GM18858 (cell line): ENCODE measurements around the gene ERICH4.
"Not testable (repeated sequence)": the region's sequence is repeated elsewhere in the genome, so short reads cannot be mapped to it uniquely, and the experiment has no call there.

ENCODE experiments used
- ATAC-seq: cut with Tn5 transposase; IDR thresholded peaks from one replicate; pipeline ENCODE4 v1.9.1; 2021; ENCODE audit not compliant: unreplicated experiment

The ERICH4 gene

DNA sequence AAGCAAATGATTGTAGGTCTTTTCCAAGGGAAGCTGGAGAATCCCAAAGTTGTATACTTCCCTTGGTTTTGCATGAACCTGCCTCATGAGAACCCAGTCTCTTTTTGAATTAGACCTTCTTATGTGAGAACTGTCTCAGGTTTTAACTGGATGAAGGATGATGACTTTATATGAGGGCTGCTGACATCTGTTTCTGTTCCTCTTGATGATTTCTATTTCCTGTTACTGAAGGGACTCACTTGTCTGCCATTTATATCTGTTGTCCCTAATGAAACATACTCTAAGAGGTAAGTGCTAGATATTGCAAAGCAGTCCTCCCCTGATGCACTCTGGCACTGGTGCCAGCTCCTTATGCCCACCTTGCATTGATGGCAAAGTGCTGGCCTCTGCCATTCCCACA is 33.6 kb downstream of the ERICH4 start:
- ATAC-seq = no peak

DNA sequence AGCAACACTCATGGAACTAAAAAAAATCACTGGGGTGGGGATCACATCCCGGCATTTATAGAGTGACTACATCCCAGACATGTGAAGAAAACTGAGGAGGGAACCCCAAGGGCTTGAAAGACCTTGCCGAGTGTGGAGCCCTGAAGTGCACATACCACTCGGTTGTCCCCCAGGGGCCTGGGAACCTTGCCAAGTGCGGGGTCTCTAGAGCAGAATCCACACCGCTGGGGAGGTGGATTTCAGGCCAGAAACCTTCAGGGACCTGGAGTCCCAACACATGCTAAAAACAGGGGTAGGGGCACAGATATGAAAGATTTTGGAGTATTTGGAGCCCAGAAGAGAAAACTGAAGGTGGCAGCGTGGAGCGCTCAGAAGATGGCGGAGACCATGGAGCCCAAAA is 35.2 kb downstream of the ERICH4 start:
- ATAC-seq = no peak

DNA sequence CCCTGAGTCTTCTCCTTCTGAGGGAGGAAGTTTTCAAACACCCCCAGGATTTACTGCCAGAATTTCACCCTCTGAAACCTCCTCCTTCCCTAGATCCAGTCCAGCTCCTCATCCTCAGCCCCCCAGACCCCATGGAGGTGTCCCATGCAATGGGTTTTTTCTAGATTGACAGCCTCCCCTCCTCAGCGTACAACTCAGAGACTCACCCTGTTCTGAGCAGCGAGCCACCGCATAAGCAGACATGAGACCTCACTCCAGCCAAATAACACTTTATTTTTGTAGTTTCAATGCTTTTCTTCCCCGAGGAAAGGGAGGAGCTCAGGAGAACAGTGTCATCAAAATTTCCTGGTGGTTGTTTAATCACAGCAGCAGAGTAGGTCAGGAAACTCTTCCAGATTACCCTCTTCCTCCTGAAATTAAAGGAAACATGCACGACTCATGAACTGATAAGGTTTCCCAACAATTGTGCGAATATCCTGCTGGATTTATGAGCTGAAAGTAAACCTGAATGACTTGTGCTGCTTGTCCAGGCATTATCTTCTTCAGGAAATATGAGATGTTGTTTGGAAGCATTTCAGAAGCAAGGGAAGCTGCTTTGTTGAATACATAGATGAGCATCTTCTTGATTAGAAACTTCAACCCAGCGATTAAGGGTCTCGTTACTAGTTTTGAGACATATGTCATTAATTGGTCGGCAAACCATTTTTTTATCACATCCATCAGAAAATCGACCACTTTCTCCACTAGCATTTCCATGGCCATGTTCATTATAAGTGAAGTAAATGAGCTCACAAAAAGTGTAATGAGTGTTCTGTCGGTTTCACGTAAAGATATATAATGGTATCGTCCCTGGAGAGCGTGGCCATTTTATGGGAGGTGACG is 36.2 kb downstream of the ERICH4 start:
- no peak for ATAC-seq

DNA sequence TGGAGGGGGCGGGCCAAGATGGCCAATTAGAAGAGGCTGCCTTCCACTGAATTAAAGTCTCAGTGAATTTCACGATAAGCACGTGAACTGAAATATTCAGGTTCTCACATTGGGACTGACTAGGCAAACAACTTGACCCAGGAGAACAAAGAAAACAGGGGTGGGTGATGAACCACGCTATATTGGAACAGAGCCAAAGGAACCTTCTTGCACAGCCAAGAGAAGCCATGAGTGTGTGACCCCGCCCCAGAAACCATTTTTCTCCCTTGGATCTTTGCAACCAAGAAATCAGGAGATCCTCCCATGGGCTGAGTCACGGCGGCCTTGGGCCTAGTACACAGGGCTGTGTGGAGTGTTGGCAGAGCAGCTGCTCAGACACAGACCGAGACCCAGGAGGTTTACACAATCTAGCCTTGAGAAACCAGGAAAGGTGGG is 36.8 kb downstream of the ERICH4 start:
- no peak for ATAC-seq

DNA sequence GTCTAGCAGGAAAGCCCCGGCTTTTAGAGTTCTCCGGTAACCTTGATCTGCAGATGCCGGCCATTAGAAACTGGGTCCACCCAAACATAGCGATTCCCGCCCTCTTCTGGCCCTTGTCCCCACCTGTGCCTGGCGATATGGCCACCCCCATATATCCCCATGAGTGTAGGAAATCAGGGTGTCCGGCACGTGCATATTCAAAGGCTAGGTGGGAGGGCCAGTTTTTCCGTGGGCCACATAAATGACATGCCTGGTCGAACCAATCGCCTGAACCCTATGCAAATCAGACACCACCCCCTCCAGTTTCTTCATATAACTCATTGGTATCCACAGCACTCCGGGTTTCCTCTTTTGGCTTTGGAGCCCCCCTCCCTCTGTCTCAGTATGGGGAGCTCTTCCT is 37.4 kb downstream of the ERICH4 start:
- no peak for ATAC-seq

DNA sequence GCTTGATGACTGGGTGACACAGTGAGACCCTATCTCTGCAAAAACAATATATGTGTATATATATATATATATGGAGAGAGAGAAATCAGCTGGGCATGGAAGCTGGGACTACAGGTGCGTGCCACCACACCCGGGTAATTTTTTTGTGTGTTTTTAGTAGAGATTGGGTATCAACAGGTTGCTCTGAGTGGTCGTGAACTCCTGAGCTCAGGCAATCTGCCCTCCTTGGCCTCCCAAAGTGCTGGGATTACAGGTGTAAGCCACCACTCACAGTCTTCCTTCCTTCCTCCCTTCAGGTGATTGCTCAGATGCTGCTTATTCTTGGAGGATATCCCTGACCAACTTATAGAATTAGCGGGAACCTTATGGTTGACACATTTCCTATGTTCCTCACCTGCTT is 41.9 kb downstream of the ERICH4 start:
- no peak for ATAC-seq

DNA sequence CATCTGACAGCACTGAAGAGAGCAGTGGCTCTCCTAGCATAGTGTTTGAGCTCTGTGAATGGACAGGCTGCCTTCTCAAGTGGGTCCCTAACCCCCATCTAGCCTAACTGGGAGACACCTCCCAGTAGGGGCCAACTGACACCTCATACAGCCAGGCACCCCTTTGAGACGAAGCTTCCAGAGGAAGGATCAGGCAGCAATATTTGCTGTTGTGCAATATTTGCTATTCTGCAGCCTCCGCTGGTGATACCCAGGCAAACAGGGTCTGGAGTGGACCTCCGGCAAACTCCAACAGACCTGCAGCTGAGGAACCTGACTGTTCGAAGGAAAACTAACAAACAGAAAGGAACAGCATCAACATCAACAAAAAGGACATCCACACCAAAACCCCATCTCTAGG is 44.0 kb downstream of the ERICH4 start:
- not testable (repeated sequence) for ATAC-seq

DNA sequence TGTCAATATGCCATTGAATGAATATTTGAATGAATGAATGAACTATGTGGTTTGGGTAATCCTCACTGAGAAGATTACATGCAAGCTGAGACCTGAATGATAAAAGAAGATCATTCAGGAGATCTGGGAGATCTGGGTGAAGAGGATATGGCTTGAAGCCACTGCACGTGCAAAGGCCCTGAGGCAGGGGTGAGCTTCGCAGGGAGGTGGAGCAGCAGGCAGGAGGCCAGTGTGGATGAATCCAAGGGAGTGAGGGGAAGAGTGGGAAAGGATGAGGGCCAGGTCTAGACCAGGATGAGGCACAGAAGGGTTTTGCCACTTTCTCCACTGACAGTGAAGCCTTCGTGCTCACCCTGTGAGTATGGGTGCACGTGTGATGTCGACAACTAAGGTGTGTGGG is 49.9 kb downstream of the ERICH4 start:
- no peak for ATAC-seq
